ENCODE measurements around the gene MICAL3.

MICAL3 gene

DNA sequence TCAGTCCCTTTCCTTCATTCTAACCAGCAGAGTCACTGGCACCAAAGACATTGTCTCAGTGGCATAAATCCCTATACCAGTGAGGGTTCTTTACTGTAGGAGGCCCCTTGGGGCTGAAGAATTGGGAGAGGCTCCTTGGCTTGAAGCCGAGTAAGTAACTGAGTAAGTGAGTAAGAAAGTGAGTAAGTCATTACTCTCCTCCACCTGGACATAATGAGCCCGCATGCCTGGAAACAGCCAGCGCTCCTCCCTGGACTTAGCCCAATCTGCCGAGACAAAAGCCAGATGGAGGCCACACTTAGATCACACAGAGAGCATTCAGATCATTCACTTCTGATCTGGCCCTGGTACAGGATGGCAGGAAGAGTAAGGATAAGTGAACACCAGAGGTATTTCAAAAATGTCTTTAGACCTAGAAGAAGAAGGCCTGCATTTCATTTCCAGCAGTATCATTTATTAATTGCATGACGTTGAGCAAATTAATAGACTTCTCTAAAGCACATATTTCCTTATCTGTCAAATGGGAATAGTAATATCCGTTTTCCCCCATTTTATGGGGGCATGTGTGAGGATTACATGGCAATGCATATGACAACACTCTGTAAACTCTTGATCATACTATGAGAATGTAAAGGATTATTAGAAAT, 8.2 kb upstream of the MICAL3 start:
- Histone ChIP-seq H2AFZ (ENCODE audit: low read length) (no peak overlapping the region), H3K9me3 (replicated peaks; ENCODE audit: insufficient read depth, low read length) (no peaks in the 10 kb centered on the region), H3K4me3 (ENCODE audit: low read length) (no peak overlapping the region), H3K4me2 (ENCODE audit: low read depth, low read length) (no peak overlapping the region), H3K27ac (ENCODE audit: low read length) (no peak overlapping the region), H3K79me2 (ENCODE audit: low read length) (no peaks in the 10 kb centered on the region), H3K9me2 (replicated peaks; ENCODE audit: insufficient read depth, low read length) (no peaks in the 10 kb centered on the region), H3K9ac (ENCODE audit: low read length) (no peak overlapping the region), H3K27me3 (replicated peaks; ENCODE audit: insufficient read depth, low read length) (no peaks in the 10 kb centered on the region), H3K36me3 (replicated peaks; ENCODE audit: insufficient read depth, low read length) (no peaks in the 10 kb centered on the region), H4K20me1 (ENCODE audit: insufficient read depth, low read length) (no peaks in the 10 kb centered on the region), H3F3A (ENCODE audit: insufficient read depth, low read length) (peaks cover 3% of the 10 kb centered on the region), H3K4me1 (ENCODE audit: low read length) (peaks cover 17% of the 10 kb centered on the region)
- no peak for DNase-seq
- TF ChIP-seq EZH2phosphoT487 (IDR thresholded peaks at IDR 0.05; ENCODE audit: low read length): no peak
- TF ChIP-seq EZH2 (optimal IDR thresholded peaks at IDR 0.05; ENCODE audit: low read depth, low read length): no peak
- TF ChIP-seq CTCF (IDR thresholded peaks at IDR 0.05; ENCODE audit: low read length): no peak

DNA sequence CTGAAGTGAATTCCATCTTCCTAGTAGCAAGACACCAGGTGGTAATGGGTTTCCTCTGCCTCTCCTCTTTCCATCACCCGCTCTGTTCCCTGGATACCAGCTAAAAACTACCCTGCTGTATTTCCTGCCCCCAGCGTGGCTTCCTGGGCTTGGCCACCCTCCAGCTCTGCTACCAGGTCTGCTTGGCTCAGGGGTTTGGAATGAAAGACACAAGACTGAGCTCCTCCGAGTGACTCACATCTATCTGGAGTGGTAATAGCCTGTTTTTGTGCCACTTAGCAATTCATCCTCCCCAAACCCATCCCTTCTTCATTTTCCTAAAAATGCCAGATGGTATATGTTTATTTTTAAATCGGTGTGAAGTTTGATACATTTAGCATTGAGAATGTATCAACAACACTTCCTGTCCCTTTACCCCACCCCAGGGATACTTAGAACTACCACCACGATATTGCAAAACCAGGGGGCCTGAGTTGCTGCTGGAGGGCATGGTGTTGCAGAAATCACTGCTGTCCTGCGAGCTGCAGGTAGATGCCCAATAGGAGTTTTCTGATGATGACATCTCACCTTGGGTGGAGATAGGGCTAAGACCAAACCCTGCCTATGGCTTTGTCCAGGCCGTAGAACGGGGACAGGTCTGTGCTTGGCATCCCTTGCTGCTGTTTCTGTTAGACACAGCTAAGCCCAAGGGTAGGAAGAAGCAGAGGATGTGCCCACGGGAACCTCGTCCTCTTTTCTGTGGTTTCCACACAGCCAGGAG, 7.5 kb upstream of the MICAL3 start:
- Histone ChIP-seq H3K36me3 (replicated peaks; ENCODE audit: insufficient read depth, low read length) (no peaks in the 10 kb centered on the region), H3K27ac (ENCODE audit: low read length) (no peak overlapping the region), H3K27me3 (replicated peaks; ENCODE audit: insufficient read depth, low read length) (no peaks in the 10 kb centered on the region), H4K20me1 (ENCODE audit: insufficient read depth, low read length) (no peaks in the 10 kb centered on the region), H3K4me3 (ENCODE audit: low read length) (no peak overlapping the region), H3K9me3 (replicated peaks; ENCODE audit: insufficient read depth, low read length) (no peaks in the 10 kb centered on the region), H3K4me1 (ENCODE audit: low read length) (peaks cover 17% of the 10 kb centered on the region), H3K9ac (ENCODE audit: low read length) (no peak overlapping the region), H2AFZ (ENCODE audit: low read length) (no peak overlapping the region), H3K4me2 (ENCODE audit: low read depth, low read length) (no peak overlapping the region), H3K79me2 (ENCODE audit: low read length) (no peaks in the 10 kb centered on the region), H3K9me2 (replicated peaks; ENCODE audit: insufficient read depth, low read length) (no peaks in the 10 kb centered on the region), H3F3A (ENCODE audit: insufficient read depth, low read length) (peaks cover 3% of the 10 kb centered on the region)
- TF ChIP-seq EZH2 (optimal IDR thresholded peaks at IDR 0.05; ENCODE audit: low read depth, low read length) (no peak), EZH2phosphoT487 (IDR thresholded peaks at IDR 0.05; ENCODE audit: low read length) (no peak), CTCF (IDR thresholded peaks at IDR 0.05; ENCODE audit: low read length) (no peak)
- DNase-seq: no peak

DNA sequence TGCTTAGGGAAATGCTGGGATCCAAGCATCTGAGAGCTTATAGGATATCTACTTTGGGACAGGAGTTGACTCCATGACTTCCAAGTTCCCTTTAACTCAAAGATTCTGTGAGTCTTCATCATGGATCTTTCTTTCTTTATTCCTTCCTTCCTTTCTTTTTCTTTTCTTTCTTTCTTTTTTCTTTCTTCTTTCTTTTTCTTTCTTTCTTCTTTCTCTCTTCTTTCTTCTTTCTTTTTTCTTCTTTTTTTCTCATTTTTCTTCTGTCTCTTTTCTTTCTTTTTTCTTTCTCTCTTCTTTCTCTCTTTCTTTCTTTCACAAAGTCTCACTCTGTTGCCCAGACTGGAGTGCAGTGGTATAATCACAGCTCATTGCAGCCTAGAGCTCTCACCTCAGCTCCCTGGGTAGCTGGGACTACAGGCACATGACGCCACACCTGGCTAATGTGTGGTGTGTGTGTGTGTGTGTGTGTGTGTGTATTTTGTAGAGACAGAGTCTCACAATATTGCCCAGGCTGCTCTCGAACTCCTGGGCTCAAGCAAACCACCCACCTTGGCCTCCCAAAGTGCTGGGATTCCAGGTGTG, 5.4 kb upstream of the MICAL3 start:
- no peak for TF ChIP-seq CTCF (IDR thresholded peaks at IDR 0.05; ENCODE audit: low read length)
- no peak for TF ChIP-seq EZH2 (optimal IDR thresholded peaks at IDR 0.05; ENCODE audit: low read depth, low read length)
- TF ChIP-seq EZH2phosphoT487 (IDR thresholded peaks at IDR 0.05; ENCODE audit: low read length): no peak
- peaks cover 21% of the 10 kb centered on the region for H3K4me1 ChIP-seq (ENCODE audit: low read length)
- no peaks in the 10 kb centered on the region for H3K36me3 ChIP-seq (replicated peaks; ENCODE audit: insufficient read depth, low read length)
- H3K79me2 ChIP-seq (ENCODE audit: low read length): no peaks in the 10 kb centered on the region
- no peak for DNase-seq
- H4K20me1 ChIP-seq (ENCODE audit: insufficient read depth, low read length): no peaks in the 10 kb centered on the region
- H3K9ac ChIP-seq (ENCODE audit: low read length): no peak overlapping the region
- H3K4me2 ChIP-seq (ENCODE audit: low read depth, low read length): peak overlapping the region; percentile 31
- no peaks in the 10 kb centered on the region for H3K9me3 ChIP-seq (replicated peaks; ENCODE audit: insufficient read depth, low read length)
- no peaks in the 10 kb centered on the region for H3K27me3 ChIP-seq (replicated peaks; ENCODE audit: insufficient read depth, low read length)
- peak overlapping the region; percentile 41; the same call in 1 of the 2 replicates for H3K27ac ChIP-seq (ENCODE audit: low read length)
- peaks cover 3% of the 10 kb centered on the region for H3F3A ChIP-seq (ENCODE audit: insufficient read depth, low read length)
- no peak overlapping the region for H2AFZ ChIP-seq (ENCODE audit: low read length)
- H3K9me2 ChIP-seq (replicated peaks; ENCODE audit: insufficient read depth, low read length): no peaks in the 10 kb centered on the region
- H3K4me3 ChIP-seq (ENCODE audit: low read length): no peak overlapping the region

Measured in MM.1S (cell line).